ENCODE results near the gene MAD2L2.

The MAD2L2 gene

GRCh38 chr1:11681071-11681771 lies at the start of gene MAD2L2:
Gene MAD2L2, minus strand, starts transcription at chr1:11681148. Its CDS starts 547 bp downstream, at chr1:11680601.
- peak; percentile 74 to 84 for DNase-seq

DNA sequence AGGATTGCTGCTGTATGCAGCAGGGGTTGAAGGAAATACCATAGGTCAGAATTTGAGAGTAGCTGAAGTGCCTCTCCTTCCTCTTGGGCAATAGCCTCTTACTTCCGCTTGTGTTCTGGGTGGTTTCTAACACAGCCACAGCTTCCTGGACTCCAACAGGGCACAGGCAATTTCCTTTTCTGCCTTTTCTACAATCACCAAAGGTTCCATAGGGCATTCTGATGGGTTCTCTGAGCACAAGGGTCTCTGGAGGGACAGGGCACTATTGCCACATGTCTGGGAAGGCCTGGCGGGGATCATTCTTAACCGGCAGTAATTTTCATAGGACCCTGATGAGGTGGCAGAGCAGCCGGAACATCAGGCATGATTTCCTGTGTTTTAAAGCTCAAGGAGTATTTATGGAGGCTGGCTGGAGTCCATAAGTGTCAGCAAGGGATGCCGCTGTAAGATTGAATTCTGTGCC lies 49.5 kb upstream of the MAD2L2 start:
- DNase-seq = peak; percentile 97 to 98

- peak; percentile 58 to 59 for DNase-seq
Measured at GRCh38 chr1:11729498-11730428, 48.8 kb upstream of the MAD2L2 start.

DNA sequence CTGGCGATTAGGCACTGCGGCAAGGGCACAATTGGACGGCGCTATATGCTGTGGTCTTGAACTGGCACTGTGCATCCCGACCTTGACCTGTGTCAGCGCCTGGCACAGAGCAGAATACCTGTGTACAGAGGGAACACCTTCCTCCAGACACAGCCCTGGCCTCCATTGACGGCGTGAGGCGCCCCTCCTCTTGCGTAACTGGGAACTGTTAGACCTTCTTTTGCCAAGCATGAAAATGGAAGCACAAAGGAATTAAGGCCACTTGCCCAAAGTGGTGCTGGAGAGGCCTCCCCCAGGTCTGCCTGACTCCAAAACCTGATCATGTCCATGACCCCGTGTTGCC lies 48.2 kb upstream of the MAD2L2 start:
- no peak for DNase-seq

- no peak for DNase-seq
Measured at GRCh38 chr1:11728126-11728806, 47.3 kb upstream of the MAD2L2 start.

DNA sequence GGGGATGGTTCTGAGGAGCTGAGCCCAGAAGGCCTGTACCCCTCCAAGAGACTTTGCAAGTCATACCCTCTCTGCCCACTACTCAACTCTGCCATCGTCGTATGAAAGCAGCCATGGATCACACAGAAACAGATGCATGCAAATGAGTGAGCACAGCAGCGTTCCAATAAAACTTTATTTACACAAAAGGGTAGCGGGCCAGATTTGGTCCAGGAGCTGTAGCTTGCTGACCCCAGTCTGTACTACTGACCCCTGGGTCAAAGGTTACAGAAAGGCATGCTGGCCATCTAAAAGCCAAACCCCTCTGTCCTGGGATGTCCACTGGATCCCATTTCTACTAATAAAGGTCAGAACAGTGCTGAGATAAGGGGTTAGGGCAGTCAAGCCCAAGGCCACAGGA lies 46.2 kb upstream of the MAD2L2 start:
- no peak for DNase-seq

- DNase-seq = peak; percentile 28 to 43
Measured at GRCh38 chr1:11725616-11726015, 44.7 kb upstream of the MAD2L2 start.

GRCh38 chr1:11722538-11722937 lies 41.6 kb upstream of the MAD2L2 start:
- DNase-seq = no peak

DNA sequence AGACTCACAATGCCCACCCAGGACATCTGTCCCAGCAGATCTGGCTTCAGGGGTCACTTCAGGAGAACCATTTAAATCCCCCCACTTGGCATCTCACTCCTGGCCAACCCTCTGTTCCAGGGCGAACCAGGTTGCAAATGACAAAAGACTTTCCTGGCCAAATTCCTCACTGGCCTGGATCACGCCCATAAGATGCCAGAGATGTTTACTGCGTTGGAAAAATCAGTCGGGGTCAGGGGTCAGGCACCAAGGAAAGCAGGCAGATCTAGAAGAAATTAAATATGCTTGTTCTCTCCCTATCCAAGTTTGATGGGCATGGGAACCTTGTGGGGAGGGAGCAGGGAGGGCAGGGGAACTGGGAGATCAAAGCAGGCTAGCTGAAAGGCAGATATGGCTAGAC lies 40.4 kb upstream of the MAD2L2 start:
- no peak for DNase-seq

DNA sequence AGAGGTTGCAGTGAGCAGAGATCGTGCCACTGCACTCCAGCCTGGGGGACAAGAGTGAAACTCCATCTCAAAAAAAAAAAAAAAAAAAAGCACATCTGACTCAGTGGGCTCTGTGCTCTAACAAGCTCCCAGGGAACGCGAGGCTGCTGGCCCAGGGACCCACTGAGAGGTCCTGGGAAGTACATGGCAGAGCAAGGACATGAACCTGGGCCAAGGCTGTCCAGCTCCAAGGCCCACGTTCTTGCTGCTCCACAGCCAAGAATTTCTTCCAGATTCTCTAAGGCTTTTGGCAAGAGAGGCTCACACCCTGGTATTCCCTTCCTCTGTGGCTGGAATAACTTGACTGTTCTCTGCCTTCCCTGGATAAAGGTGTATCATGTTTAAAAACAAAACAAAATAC lies 39.6 kb upstream of the MAD2L2 start:
- DNase-seq = no peak

DNA sequence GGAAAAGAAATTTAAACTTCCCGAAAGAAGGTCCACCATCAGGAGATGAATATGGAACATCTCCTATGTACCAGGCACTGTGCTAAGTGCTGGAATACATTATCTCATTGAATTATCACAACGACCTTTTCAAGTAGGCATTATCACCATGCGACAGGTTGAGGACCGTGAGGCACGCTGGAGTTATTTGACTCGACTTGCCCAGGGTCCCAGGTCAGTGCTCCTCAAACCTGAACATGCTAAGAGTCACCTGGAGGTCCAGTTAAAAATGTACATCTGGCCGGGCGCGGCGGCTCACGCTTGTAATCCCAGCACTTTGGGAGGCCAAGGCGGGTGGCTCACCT lies 39.1 kb upstream of the MAD2L2 start:
- DNase-seq = no peak

GRCh38 chr1:11719313-11720032 lies 38.5 kb upstream of the MAD2L2 start:
- peak; percentile 92 to 95 for DNase-seq

DNA sequence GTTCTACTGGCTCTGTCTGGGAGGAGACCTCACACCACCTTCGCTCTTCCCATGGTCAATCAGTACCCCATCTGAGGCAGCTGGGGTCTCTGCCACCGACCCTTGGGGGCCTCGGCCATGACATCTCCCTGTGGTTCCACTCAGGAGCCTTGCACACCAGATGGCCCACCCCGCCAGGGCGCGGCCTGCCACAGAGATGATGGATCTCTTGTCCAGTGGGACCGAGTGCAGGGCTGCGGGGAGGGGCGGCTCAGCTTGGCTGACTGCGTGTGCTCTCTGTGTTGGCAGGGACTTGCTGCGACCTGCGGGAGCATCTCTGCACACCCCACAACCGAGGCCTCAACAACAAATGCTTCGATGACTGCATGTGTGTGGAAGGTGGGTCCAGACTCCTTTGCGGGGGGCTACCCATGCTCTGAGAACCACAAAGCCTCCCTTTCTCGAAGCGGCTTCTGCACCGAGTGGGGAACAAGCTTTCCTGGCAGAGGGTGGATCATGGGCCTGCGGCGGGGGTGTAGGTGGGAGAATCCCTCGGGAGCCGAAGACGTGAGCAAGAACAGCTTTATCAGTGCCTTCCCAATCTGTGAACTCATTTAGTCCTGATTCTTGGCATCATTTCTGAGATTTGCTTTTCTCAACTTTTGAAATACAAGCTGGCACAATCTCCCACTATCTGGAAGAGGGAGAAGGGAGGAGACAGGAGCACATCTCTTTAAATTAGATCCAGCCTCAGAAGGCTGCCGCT lies 34.1 kb upstream of the MAD2L2 start:
- DNase-seq = no peak

GRCh38 chr1:11713095-11713494 lies 32.1 kb upstream of the MAD2L2 start:
- DNase-seq = no peak

DNA sequence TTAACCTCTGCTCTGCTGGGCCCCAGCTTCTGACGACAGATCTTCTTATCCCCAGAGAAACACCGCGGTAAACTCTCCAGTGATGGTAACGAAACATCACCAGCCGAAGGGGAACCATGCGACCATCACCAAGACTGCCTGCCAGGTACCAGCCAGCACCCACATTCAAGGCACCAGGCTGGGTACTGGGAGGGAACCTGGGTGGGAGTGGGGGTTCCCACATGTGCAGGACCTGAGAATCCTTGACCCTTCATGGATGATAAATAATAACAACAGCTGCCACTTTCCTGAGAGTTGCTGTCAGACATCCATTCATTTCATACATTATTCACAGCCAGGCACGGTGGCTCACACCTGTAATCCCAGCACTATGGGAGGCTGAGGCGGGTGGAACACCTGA lies 31.3 kb upstream of the MAD2L2 start:
- DNase-seq = no peak

- DNase-seq = no peak
Measured at GRCh38 chr1:11711490-11711889, 30.5 kb upstream of the MAD2L2 start.

GRCh38 chr1:11708554-11709350 lies 27.8 kb upstream of the MAD2L2 start:
- DNase-seq = no peak

- peak in 1 of 2 experiments; percentile 3 for DNase-seq
Measured at GRCh38 chr1:11707621-11708276, 26.8 kb upstream of the MAD2L2 start.

DNA sequence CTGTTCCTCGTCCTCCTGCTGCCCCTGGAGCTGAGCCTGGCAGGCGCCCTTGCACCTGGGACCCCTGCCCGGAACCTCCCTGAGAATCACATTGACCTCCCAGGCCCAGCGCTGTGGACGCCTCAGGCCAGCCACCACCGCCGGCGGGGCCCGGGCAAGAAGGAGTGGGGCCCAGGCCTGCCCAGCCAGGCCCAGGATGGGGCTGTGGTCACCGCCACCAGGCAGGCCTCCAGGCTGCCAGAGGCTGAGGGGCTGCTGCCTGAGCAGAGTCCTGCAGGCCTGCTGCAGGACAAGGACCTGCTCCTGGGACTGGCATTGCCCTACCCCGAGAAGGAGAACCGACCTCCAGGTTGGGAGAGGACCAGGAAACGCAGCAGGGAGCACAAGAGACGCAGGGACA lies 25.3 kb upstream of the MAD2L2 start:
- no peak for DNase-seq

GRCh38 chr1:11705596-11705995 lies 24.6 kb upstream of the MAD2L2 start:
- DNase-seq = no peak

Measured in Kasumi-1 (cell line).